Neutrophil (primary cell): ENCODE data around the gene HIVEP1.

Source experiments
- H3K27ac ChIP-seq: fragments of 200-600 bp; sonication (generic); 2 replicates; pipeline ENCODE4 v1.5.1; 2016; ENCODE audit warnings: mild to moderate bottlenecking, moderate library complexity
- H3K27me3 ChIP-seq: fragments of 200-600 bp; sonication (generic); 2 replicates; pipeline ENCODE4 v1.6.0; 2016; ENCODE audit warnings: mild to moderate bottlenecking
- H3K36me3 ChIP-seq: fragments of 200-600 bp; sonication (generic); 2 replicates; pipeline ENCODE4 v1.5.1; 2017
- H3K4me1 ChIP-seq, 2 experiments: fragments of 200-600 bp in 1 of 2; sonication (generic) in 1 of 2; 1 replicate in 1 of 2; 2 replicates in 1 of 2; pipeline versions ENCODE4 v1.5.1 to v1.6.1; 2013 to 2016; ENCODE audit warnings: low read depth in 1 of 2, low read length in 1 of 2, mild to moderate bottlenecking in 1 of 2, moderate library complexity in 1 of 2; ENCODE audit not compliant: control insufficient read depth in 1 of 2, insufficient read depth in 1 of 2
- H3K4me3 ChIP-seq, 2 experiments: fragments of 200-600 bp in 1 of 2; sonication (generic) in 1 of 2; 1 replicate in 1 of 2; 2 replicates in 1 of 2; pipeline ENCODE4 v1.5.1; 2013 to 2016; ENCODE audit warnings: low read depth in 1 of 2, low read length in 1 of 2, mild to moderate bottlenecking in 1 of 2, moderate library complexity in 1 of 2
- H3K9me3 ChIP-seq: fragments of 200-600 bp; sonication (generic); 2 replicates; pipeline ENCODE4 v1.5.1; 2016
- CTCF ChIP-seq: fragments of 200-600 bp; sonication (generic); IDR thresholded peaks from 2 replicates; pipeline ENCODE4 v1.5.1; 2016; ENCODE audit warnings: antibody characterized with exemption

The HIVEP1 gene

DNA sequence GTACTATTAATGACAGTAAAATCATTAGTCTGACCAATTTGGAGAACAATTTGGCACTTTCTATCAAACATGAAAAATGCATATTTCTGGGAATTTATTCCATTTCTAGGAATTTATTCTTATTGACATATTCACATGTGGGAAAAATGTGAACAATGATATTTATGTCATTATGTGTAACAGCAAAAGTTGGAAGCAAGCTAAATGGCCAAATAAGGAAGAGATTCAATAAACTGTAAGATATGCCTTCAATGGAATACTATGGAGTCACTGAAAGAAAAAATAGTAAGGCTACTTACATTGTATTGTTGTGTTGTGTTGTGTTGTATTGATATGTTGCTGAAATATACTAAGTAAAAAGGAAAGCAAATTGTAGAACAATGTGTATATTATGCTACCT is 177.5 kb downstream of the HIVEP1 start:
- Histone ChIP-seq H3K27me3 (no peaks in the 10 kb centered on the region), H3K4me3 (no peak overlapping the region), H3K4me1 (no peaks in the 10 kb centered on the region), H3K27ac (no peak overlapping the region), H3K36me3 (no peaks in the 10 kb centered on the region), H3K9me3 (peaks cover 4% of the 10 kb centered on the region)
- no peak for TF ChIP-seq CTCF

DNA sequence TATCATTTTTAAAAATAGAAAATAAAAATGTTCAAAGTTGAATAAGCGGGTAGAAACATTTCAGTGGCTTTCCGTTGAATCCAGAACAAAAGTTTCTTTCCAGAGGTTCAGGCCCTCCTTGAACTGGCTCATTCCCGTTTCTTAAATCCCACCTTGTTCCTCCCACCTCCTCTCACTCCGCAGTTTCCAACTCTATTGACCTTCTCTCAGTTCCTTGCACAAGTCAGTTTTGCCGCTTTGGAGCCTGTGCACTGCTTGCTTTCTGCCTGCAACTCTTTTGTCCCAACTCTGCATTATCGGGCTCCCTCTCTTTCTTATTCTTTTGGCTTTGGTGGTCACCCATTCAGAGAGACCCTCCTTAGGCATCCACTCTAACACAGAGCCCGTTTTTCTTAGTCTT is 178.1 kb downstream of the HIVEP1 start:
- no peaks in the 10 kb centered on the region for H3K36me3 ChIP-seq
- no peak overlapping the region for H3K4me3 ChIP-seq
- peaks cover 4% of the 10 kb centered on the region for H3K9me3 ChIP-seq
- H3K27me3 ChIP-seq = no peaks in the 10 kb centered on the region
- no peak for TF ChIP-seq CTCF
- no peaks in the 10 kb centered on the region for H3K4me1 ChIP-seq
- H3K27ac ChIP-seq = no peak overlapping the region

DNA sequence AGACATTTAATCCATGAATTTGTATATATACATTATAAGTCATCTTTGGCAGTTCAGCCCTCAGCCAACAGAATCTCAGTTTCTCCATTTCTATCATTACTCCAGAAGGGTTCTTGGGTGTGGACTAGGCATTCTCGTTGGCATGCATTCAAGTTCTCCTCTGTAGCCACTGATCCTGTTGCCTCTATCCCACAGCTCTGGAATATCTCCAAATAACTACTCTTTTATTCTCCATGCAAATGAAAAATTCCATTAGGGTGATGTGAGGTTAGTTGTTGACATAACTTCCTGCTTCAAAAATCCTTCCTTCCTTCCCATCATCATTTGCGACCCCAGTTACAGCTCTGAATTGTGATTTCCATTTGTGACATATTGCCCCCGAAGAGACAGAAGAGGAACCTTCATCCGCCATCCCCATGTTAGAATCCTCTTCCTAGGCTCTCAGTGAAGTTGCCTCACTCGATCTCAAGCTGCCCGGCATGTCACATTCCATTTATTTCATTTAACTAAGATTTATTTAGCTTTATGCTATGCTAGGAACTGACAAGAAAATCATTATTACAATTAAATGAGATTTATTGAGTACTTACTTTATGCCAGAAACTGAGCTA is 184.3 kb downstream of the HIVEP1 start:
- TF ChIP-seq CTCF = no peak
- Histone ChIP-seq H3K27me3 (no peaks in the 10 kb centered on the region), H3K36me3 (no peaks in the 10 kb centered on the region), H3K9me3 (peaks cover 4% of the 10 kb centered on the region), H3K4me1 (no peaks in the 10 kb centered on the region), H3K4me3 (no peak overlapping the region), H3K27ac (no peak overlapping the region)

DNA sequence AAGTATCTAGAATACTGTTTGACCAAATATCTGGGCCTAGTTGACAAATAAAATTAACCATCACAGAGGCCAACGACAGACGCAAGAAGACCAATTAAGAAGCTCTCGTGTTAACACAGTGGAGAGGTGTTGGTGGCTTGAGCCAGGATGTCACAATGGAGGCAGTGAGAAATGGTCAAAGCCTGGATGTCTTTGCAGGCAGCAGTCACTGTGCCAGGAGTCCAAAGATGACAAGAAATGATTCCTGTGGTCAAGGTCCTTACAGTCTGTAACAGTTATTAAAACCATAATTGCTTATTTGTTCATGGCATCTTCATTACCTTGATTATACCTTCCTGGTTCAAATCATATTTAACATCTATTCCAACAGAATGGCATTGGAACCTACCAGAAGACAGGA is 186.7 kb downstream of the HIVEP1 start:
- Histone ChIP-seq H3K27ac (no peak overlapping the region), H3K4me1 (no peaks in the 10 kb centered on the region), H3K36me3 (no peaks in the 10 kb centered on the region), H3K4me3 (no peak overlapping the region), H3K27me3 (no peaks in the 10 kb centered on the region), H3K9me3 (no peaks in the 10 kb centered on the region)
- TF ChIP-seq CTCF = no peak

- no peak overlapping the region for H3K4me3 ChIP-seq
- H3K4me1 ChIP-seq = peaks cover 4 to 5% of the 10 kb centered on the region in 2 experiments
- H3K36me3 ChIP-seq = no peaks in the 10 kb centered on the region
- no peak for TF ChIP-seq CTCF
- no peak overlapping the region for H3K27ac ChIP-seq
- no peaks in the 10 kb centered on the region for H3K27me3 ChIP-seq
- H3K9me3 ChIP-seq = no peaks in the 10 kb centered on the region
These were observed 188.0 kb downstream of the HIVEP1 start for GRCh38 chr6:12200015-12200564.
